Measurements from ENCODE around the gene COBLL1. TPM values are rescaled to one million over a fixed set of nuclear protein-coding genes. Genes with fewer than 3 reads are reported as not detected.

The COBLL1 gene
- polyA plus RNA-seq, 1 donor (not counting 4 experiments of a cell fraction or from before 2014, with no cell fraction given), result 14.9 TPM

DNA sequence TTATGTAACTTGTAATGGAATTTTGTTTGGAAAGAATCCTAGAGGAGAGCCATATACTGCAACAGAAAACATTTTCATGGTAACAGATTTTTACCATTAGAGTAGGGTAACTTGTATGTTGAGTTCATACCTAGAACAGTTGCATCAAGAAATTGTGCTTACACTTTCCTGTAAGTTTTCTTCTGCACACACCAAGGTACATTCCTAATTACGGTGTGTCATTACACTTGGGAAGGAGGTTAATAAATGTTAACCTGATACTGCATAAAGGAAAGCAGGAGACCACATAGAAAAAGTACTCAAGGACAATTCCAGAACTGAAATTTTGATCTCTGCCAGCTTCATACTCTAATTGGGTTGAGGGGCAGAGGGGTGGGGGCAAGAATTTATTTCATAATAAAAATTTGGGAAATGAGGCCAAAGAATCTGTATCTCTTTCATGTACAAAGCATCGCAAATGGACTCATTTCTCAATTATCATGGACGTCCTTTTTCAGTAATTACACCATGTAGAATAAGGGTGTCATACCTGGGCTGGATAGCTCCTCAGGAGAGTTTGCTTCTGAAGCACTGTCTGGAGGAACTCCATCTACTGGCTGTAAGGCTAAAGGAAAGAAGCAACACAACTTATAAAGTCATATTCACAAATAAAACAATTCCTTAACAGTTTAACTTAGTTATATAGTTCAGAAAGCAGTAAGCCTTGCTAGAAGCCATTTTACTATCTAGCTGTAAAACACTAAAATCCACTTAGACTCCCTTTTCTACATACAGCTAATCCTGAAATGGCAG, 137.5 kb downstream of the COBLL1 start:
- Histone ChIP-seq H3K9me3 (ENCODE audit: control insufficient read depth, low read depth, low read length) (no peaks in the 10 kb centered on the region), H4K20me1 (ENCODE audit: control insufficient read depth, extremely low read depth, insufficient read depth, low read length) (no peaks in the 10 kb centered on the region), H2AFZ (ENCODE audit: control insufficient read depth, low read length) (no peak overlapping the region), H3K9ac (ENCODE audit: control insufficient read depth, extremely low read depth, insufficient read depth, low read length) (no peak overlapping the region), H3K9me1 (ENCODE audit: control insufficient read depth, extremely low read depth, insufficient read depth, low read length) (no peaks in the 10 kb centered on the region), H3K79me2 (ENCODE audit: control insufficient read depth, insufficient read depth, low read length) (no peaks in the 10 kb centered on the region), H3K4me3 (ENCODE audit: control insufficient read depth in 2 of 3, extremely low read depth in 1 of 3, insufficient read depth in 2 of 3, low read depth in 1 of 3, low read length in 3 of 3) (no peak overlapping the region), H3K27ac (ENCODE audit: control insufficient read depth, insufficient read depth, low read length) (no peak overlapping the region), H3K4me2 (ENCODE audit: control insufficient read depth, extremely low read depth, insufficient read depth, low read depth, low read length) (no peak overlapping the region), H3K27me3 (ENCODE audit: control insufficient read depth, extremely low read depth, insufficient read depth, low read length) (no peaks in the 10 kb centered on the region), H3K4me1 (ENCODE audit: control insufficient read depth, extremely low read depth, insufficient read depth, low read length) (peaks cover 9% of the 10 kb centered on the region), H3K36me3 (ENCODE audit: control insufficient read depth in 2 of 2, extremely low read depth in 1 of 2, insufficient read depth in 2 of 2, low read length in 2 of 2) (no peaks in the 10 kb centered on the region)
- dilution Hi-C loops (cut with MboI; ENCODE audit: extremely low pct_ligation_motif_present, low sequenced_read_pairs), result no loop called here
- TF ChIP-seq, protein P1, sequence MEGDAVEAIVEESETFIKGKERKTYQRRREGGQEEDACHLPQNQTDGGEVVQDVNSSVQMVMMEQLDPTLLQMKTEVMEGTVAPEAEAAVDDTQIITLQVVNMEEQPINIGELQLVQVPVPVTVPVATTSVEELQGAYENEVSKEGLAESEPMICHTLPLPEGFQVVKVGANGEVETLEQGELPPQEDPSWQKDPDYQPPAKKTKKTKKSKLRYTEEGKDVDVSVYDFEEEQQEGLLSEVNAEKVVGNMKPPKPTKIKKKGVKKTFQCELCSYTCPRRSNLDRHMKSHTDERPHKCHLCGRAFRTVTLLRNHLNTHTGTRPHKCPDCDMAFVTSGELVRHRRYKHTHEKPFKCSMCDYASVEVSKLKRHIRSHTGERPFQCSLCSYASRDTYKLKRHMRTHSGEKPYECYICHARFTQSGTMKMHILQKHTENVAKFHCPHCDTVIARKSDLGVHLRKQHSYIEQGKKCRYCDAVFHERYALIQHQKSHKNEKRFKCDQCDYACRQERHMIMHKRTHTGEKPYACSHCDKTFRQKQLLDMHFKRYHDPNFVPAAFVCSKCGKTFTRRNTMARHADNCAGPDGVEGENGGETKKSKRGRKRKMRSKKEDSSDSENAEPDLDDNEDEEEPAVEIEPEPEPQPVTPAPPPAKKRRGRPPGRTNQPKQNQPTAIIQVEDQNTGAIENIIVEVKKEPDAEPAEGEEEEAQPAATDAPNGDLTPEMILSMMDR (optimal IDR thresholded peaks at IDR 0.05 in 1 of 3, IDR thresholded peaks at IDR 0.05 in 1 of 3, conservative IDR thresholded peaks at IDR 0.05 in 1 of 3; ENCODE audit: extremely low read depth in 1 of 3, insufficient read depth in 2 of 3, low read length in 3 of 3), result no peak
- no peak for FAIRE-seq
- DNase-seq (ENCODE audit: low read depth, low spot score), result no peak

DNA sequence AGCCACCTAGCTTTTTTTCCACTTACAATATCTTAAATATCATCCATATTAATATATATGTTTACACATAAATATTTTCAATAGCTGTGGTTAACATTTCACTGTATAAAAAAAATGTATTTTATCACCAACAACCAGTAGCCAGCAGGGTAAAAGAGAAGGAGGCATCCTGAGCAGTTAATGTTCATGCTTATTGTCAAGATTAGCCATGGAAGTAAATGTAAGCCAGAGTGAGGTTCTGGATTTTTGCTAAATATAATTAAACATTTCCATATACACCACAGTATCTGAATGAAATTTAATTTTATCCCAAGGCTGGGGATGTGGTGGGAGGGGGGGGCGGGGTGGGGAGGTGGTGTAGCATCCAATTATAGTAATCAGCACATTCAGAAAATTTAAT, 140.1 kb downstream of the COBLL1 start:
- FAIRE-seq, result no peak
- dilution Hi-C loops (cut with MboI; ENCODE audit: extremely low pct_ligation_motif_present, low sequenced_read_pairs), result no loop called here
- H3K4me1 ChIP-seq (ENCODE audit: control insufficient read depth, extremely low read depth, insufficient read depth, low read length), result peaks cover 4% of the 10 kb centered on the region
- no peak overlapping the region for H3K4me2 ChIP-seq (ENCODE audit: control insufficient read depth, extremely low read depth, insufficient read depth, low read depth, low read length)
- H3K36me3 ChIP-seq (ENCODE audit: control insufficient read depth in 2 of 2, extremely low read depth in 1 of 2, insufficient read depth in 2 of 2, low read length in 2 of 2), result peaks cover 0 to under 1% of the 10 kb centered on the region in 2 experiments
- no peak for DNase-seq (ENCODE audit: low read depth, low spot score)
- TF ChIP-seq, protein P1 (optimal IDR thresholded peaks at IDR 0.05 in 1 of 3, IDR thresholded peaks at IDR 0.05 in 1 of 3, conservative IDR thresholded peaks at IDR 0.05 in 1 of 3; ENCODE audit: extremely low read depth in 1 of 3, insufficient read depth in 2 of 3, low read length in 3 of 3), result no peak
- no peak for TF ChIP-seq EZH2 (IDR thresholded peaks at IDR 0.05; ENCODE audit: low read length)
- H2AFZ ChIP-seq (ENCODE audit: control insufficient read depth, low read length), result no peak overlapping the region
- no peaks in the 10 kb centered on the region for H3K9me1 ChIP-seq (ENCODE audit: control insufficient read depth, extremely low read depth, insufficient read depth, low read length)
- no peak overlapping the region for H3K27ac ChIP-seq (ENCODE audit: control insufficient read depth, insufficient read depth, low read length)
- no peaks in the 10 kb centered on the region for H4K20me1 ChIP-seq (ENCODE audit: control insufficient read depth, extremely low read depth, insufficient read depth, low read length)
- H3K79me2 ChIP-seq (ENCODE audit: control insufficient read depth, insufficient read depth, low read length), result no peaks in the 10 kb centered on the region
- H3K9ac ChIP-seq (ENCODE audit: control insufficient read depth, extremely low read depth, insufficient read depth, low read length), result no peak overlapping the region
- no peaks in the 10 kb centered on the region for H3K9me3 ChIP-seq (ENCODE audit: control insufficient read depth, low read depth, low read length)
- H3K27me3 ChIP-seq (ENCODE audit: control insufficient read depth, extremely low read depth, insufficient read depth, low read length), result no peaks in the 10 kb centered on the region
- H3K4me3 ChIP-seq (ENCODE audit: control insufficient read depth in 2 of 3, extremely low read depth in 1 of 3, insufficient read depth in 2 of 3, low read depth in 1 of 3, low read length in 3 of 3), result no peak overlapping the region
